Activated naive CD4-positive, alpha-beta T cell treated with anti-CD3 and anti-CD28 coated beads, Interleukin-2, amount 50 U/mL, for 24 hours (primary cell): ENCODE results near the gene P2RY8.
"Not testable (repeated sequence)": the region's sequence is repeated elsewhere in the genome, so short reads cannot be mapped to it uniquely, and the experiment has no call there.

ENCODE experiments used
- H3K27ac Mint-ChIP-seq: one replicate; pipeline ENCODE4 v1.8.0; 2021; ENCODE audit warnings: mild to moderate bottlenecking, mixed read lengths
- H3K27me3 Mint-ChIP-seq: one replicate; pipeline ENCODE4 v1.8.0; 2021; ENCODE audit warnings: mixed read lengths
- H3K36me3 Mint-ChIP-seq: one replicate; pipeline ENCODE4 v1.8.0; 2021; ENCODE audit warnings: mixed read lengths
- H3K4me1 Mint-ChIP-seq: one replicate; pipeline ENCODE4 v1.8.0; 2021; ENCODE audit warnings: mixed read lengths
- H3K4me3 Mint-ChIP-seq: one replicate; pipeline ENCODE4 v1.8.0; 2021; ENCODE audit warnings: mild to moderate bottlenecking, mixed read lengths
- H3K9me3 Mint-ChIP-seq: one replicate; pipeline ENCODE4 v1.8.0; 2021; ENCODE audit warnings: mixed read lengths

P2RY8 gene

DNA sequence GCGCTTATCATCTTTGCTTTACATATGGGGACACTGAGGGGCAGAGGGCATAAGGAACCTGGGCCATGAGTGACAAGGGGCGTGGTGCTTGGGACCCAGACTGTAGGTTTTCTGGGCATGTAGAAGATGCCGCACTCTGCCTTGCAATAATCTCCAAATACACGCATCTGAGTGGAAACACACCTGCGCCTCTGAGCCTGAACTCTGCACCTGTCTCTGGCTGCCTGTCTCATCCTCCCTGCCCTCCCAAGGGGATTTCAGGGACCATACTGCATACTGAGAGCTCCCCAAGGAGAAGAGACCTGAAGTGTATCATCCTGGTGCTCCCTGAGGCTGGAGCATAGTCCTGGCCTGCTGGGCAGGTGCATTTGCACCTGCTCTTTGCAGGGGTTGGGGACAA is 49.6 kb downstream of the P2RY8 start:
- Mint-ChIP-seq H3K27ac (peak overlapping the region; percentile 84), H3K4me3 (no peak overlapping the region), H3K36me3 (peaks cover 16% of the 10 kb centered on the region), H3K9me3 (no peaks in the 10 kb centered on the region), H3K4me1 (peaks cover 13% of the 10 kb centered on the region), H3K27me3 (no peaks in the 10 kb centered on the region)

- Mint-ChIP-seq H3K27ac (peak overlapping the region; percentile 84), H3K4me1 (peaks cover 19% of the 10 kb centered on the region), H3K4me3 (no peak overlapping the region), H3K9me3 (no peaks in the 10 kb centered on the region), H3K27me3 (no peaks in the 10 kb centered on the region), H3K36me3 (peaks cover 11% of the 10 kb centered on the region)
Measured at GRCh38 chrX:1486749-1487361, 50.1 kb downstream of the P2RY8 start.

DNA sequence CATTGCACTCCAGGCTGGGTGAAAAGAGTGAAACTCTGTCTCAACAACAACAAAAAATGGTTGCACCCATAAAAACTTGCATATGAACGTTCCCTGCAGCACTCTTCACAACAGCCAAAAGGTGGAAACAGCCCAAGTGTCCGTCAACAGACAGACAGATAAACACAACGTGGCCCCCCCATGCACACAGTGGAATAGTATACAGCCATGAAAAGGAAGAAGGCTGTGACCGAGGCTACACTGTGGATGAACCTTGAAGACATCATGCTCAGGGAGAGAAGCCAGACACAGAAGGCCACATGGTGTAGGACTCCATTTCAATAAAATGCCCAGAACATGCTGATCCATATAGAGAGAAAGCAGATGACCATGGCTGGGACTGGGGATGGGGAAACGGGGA is 50.8 kb downstream of the P2RY8 start:
- H3K27ac Mint-ChIP-seq = no peak overlapping the region
- no peaks in the 10 kb centered on the region for H3K27me3 Mint-ChIP-seq
- peaks cover 25% of the 10 kb centered on the region for H3K4me1 Mint-ChIP-seq
- H3K36me3 Mint-ChIP-seq = peaks cover 6% of the 10 kb centered on the region
- H3K9me3 Mint-ChIP-seq = no peaks in the 10 kb centered on the region
- H3K4me3 Mint-ChIP-seq = no peak overlapping the region

- Mint-ChIP-seq H3K4me3 (no peak overlapping the region), H3K9me3 (no peaks in the 10 kb centered on the region), H3K4me1 (peaks cover 37% of the 10 kb centered on the region), H3K36me3 (peaks cover 8% of the 10 kb centered on the region), H3K27ac (no peak overlapping the region), H3K27me3 (no peaks in the 10 kb centered on the region)
Measured at GRCh38 chrX:1485033-1485432, 52.0 kb downstream of the P2RY8 start.

- peaks cover 8% of the 10 kb centered on the region for H3K36me3 Mint-ChIP-seq
- no peaks in the 10 kb centered on the region for H3K9me3 Mint-ChIP-seq
- H3K27ac Mint-ChIP-seq = peak overlapping the region; percentile 76
- H3K4me3 Mint-ChIP-seq = no peak overlapping the region
- H3K27me3 Mint-ChIP-seq = no peaks in the 10 kb centered on the region
- peaks cover 41% of the 10 kb centered on the region for H3K4me1 Mint-ChIP-seq
Measured at GRCh38 chrX:1484638-1485019, 52.4 kb downstream of the P2RY8 start.

GRCh38 chrX:1483843-1484637 is 52.9 kb downstream of the P2RY8 start:
- Mint-ChIP-seq H3K27ac (peak overlapping the region; percentile 76), H3K9me3 (peaks cover 6% of the 10 kb centered on the region), H3K4me1 (peaks cover 47% of the 10 kb centered on the region), H3K27me3 (no peaks in the 10 kb centered on the region), H3K4me3 (no peak overlapping the region), H3K36me3 (peaks cover 13% of the 10 kb centered on the region)

DNA sequence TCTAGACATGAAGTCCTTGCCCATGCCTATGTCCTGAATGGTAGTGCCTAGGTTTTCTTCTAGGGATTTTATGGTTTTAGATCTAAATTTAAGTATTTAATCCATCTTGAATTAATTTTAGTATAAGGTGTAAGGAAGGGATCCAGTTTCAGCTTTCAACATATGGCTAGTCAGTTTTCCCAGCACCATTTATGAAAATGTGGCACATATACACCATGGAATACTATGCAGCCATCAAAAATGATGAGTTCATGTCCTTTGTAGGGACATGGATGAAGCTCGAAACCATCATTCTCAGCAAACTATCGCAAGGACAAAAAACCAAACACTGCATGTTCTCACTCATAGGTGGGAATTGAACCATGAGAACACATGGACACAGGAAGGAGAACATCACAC is 54.5 kb downstream of the P2RY8 start:
- H3K4me1 Mint-ChIP-seq = peaks cover 59% of the 10 kb centered on the region
- H3K27ac Mint-ChIP-seq = peak overlapping the region; percentile 99
- H3K4me3 Mint-ChIP-seq = peak overlapping the region; percentile 90
- H3K27me3 Mint-ChIP-seq, H3K9me3 Mint-ChIP-seq: not testable (repeated sequence)
- H3K36me3 Mint-ChIP-seq = peaks cover 19% of the 10 kb centered on the region

- H3K4me1 Mint-ChIP-seq = peaks cover 66% of the 10 kb centered on the region
- H3K9me3 Mint-ChIP-seq = peaks cover 6% of the 10 kb centered on the region
Measured at GRCh38 chrX:1481636-1482529, 55.1 kb downstream of the P2RY8 start.

DNA sequence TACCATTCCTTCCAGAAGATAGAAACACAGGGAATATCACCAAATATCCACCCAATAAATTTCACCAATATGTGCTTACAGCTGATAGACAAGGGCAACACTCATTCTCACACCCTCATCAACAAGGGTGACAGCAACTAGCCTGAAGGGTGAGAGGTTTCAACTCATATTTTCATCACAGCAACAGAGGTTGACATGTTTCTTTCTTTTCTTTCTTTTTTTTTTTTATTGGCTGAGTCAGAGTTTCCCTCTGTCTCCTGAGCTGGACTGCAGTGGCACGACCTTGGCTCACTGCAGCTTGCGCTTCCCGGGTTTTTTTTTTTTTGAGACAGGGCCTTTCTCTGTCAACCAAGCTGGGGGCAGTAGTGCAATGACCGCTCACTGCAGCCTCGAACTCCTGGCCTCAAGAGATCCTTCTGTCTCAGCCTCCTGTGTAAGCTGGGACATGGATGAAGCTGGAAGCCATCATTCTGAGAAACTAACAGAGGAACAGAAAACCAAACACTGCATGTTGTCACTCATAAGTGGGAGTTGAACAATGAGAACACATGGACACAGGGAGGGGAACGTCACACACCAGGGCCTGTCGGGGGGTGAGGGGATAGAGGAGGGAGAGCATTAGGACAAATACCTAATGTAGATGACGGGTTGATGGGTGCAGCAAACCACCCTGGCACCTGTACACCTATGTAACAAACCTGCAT is 56.8 kb downstream of the P2RY8 start:
- peak overlapping the region; percentile 43 for H3K4me3 Mint-ChIP-seq
- H3K9me3 Mint-ChIP-seq = peaks cover 11% of the 10 kb centered on the region
- H3K27ac Mint-ChIP-seq = peak overlapping the region; percentile 95
- H3K27me3 Mint-ChIP-seq = no peaks in the 10 kb centered on the region
- H3K36me3 Mint-ChIP-seq = peaks cover 23% of the 10 kb centered on the region
- peaks cover 76% of the 10 kb centered on the region for H3K4me1 Mint-ChIP-seq

More at GRCh38 chrX:1481636-1482529, 55.1 kb downstream of the P2RY8 start:
- peak overlapping the region; percentile 90 for H3K4me3 Mint-ChIP-seq
- H3K27ac Mint-ChIP-seq = peak overlapping the region; percentile 99
- H3K27me3 Mint-ChIP-seq = no peaks in the 10 kb centered on the region
- H3K36me3 Mint-ChIP-seq = peaks cover 20% of the 10 kb centered on the region

DNA sequence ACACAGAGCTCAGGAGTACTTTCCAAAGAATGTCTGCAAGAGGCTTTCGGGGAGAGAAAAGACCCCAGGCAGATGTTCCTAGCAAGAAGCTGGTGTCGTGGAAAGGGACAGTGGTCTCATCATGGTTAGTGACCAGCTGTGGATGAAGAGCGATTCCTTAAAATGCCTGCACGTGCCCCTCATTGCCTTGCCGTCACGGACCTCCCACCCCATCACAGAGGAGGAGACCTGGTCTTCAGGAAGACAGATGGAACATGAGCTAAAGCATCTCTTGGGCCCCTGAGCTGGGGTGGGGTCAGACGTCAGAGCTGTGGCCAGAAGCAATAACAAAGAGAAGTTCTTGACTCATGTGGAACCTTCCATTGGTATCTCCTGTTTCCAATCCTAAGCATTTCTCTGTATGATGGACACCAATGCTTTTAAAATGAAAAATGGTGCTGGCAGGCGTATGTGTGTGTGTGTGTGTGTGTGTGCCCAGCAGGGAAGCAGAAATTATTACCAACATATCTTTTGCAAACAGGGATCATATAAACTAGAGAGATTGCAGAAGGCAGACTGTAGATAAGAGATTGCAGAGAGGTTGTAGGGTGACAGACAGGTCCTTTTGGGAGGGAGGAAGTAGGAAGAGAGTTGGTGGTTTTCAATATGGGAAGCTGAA is 59.1 kb downstream of the P2RY8 start:
- H3K36me3 Mint-ChIP-seq = peaks cover 40% of the 10 kb centered on the region
- H3K4me1 Mint-ChIP-seq = peaks cover 86% of the 10 kb centered on the region
- peak overlapping the region; percentile 81 for H3K27ac Mint-ChIP-seq
- peaks cover 12% of the 10 kb centered on the region for H3K9me3 Mint-ChIP-seq
- no peak overlapping the region for H3K4me3 Mint-ChIP-seq
- H3K27me3 Mint-ChIP-seq = no peaks in the 10 kb centered on the region

DNA sequence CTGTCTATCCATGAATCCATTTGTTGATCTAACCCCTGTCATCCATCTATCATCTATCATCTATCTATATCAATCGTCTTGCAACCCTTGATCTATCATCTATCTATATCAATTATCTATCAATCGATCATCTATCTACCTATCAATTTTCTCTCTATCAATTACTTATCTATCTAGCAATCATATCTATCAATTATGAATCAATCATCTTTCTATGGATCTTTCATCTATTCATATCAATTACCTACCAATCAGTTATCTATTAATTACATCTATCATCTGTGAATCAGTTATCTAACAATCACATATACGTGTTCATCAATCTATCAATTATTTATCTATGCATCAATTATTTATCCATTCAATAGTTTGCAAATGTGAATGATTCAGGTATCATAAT is 59.8 kb downstream of the P2RY8 start:
- H3K27me3 Mint-ChIP-seq = no peaks in the 10 kb centered on the region
- H3K4me1 Mint-ChIP-seq = peaks cover 88% of the 10 kb centered on the region
- H3K9me3 Mint-ChIP-seq = peaks cover 12% of the 10 kb centered on the region
- H3K4me3 Mint-ChIP-seq = no peak overlapping the region
- H3K27ac Mint-ChIP-seq = peak overlapping the region; percentile 12
- H3K36me3 Mint-ChIP-seq = peaks cover 41% of the 10 kb centered on the region

DNA sequence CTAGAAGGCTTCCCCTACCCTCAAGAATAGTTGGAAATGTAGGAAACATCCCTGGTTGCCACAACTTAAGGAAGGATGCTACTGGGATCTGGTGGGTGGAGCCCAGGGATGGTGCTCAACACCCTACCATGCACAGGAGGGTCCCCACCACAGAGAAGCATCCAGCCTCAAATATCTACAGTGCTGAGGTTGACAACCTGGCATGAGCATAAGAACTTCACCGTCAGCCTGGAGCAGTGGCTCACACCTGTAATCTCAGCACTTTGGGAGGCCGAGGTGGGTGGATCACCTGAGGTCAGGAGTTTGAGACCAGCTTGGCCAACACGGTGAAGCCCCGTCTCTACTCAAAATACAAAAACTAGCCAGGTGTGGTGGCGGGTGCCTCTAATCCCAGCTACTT is 60.3 kb downstream of the P2RY8 start:
- no peak overlapping the region for H3K4me3 Mint-ChIP-seq
- peaks cover 17% of the 10 kb centered on the region for H3K9me3 Mint-ChIP-seq
- H3K4me1 Mint-ChIP-seq = peaks cover 88% of the 10 kb centered on the region
- H3K36me3 Mint-ChIP-seq = peaks cover 46% of the 10 kb centered on the region
- no peak overlapping the region for H3K27ac Mint-ChIP-seq
- no peaks in the 10 kb centered on the region for H3K27me3 Mint-ChIP-seq

GRCh38 chrX:1475881-1476280 is 61.1 kb downstream of the P2RY8 start:
- peaks cover 87% of the 10 kb centered on the region for H3K4me1 Mint-ChIP-seq

DNA sequence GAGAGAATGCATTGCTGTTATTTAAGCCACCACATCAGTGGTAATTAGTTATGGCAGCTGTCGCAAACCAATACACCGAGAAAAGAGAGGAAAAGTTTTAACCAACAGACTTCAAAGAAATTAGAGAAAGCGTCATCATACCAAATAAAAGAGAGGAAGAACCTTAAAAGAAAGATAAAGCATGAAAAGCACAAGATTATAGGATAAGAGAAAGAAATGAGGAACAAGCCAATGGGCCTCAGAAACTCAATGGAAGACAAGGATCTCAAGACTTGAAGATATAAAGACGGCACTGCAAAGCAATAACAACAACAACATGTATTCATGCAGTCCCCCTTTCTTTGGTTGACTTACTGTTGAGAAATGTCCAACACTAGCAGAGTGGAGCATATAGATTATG is 61.5 kb downstream of the P2RY8 start:
- H3K4me3 Mint-ChIP-seq = peak overlapping the region; percentile 43
- peaks cover 17% of the 10 kb centered on the region for H3K9me3 Mint-ChIP-seq
- H3K27me3 Mint-ChIP-seq = no peaks in the 10 kb centered on the region
- H3K4me1 Mint-ChIP-seq = peaks cover 87% of the 10 kb centered on the region
- peaks cover 46% of the 10 kb centered on the region for H3K36me3 Mint-ChIP-seq
- peak overlapping the region; percentile 69 for H3K27ac Mint-ChIP-seq

More at GRCh38 chrX:1475881-1476280, 61.1 kb downstream of the P2RY8 start:
- no peak overlapping the region for H3K4me3 Mint-ChIP-seq
- H3K36me3 Mint-ChIP-seq = peaks cover 46% of the 10 kb centered on the region
- H3K27ac Mint-ChIP-seq = no peak overlapping the region
- peaks cover 17% of the 10 kb centered on the region for H3K9me3 Mint-ChIP-seq
- no peaks in the 10 kb centered on the region for H3K27me3 Mint-ChIP-seq

GRCh38 chrX:1474593-1474992 is 62.4 kb downstream of the P2RY8 start:
- peaks cover 84% of the 10 kb centered on the region for H3K4me1 Mint-ChIP-seq
- not testable (repeated sequence) for H3K27me3 Mint-ChIP-seq, H3K4me3 Mint-ChIP-seq
- peak overlapping the region; percentile 76 for H3K27ac Mint-ChIP-seq
- peaks cover 43% of the 10 kb centered on the region for H3K36me3 Mint-ChIP-seq
- H3K9me3 Mint-ChIP-seq = peaks cover 17% of the 10 kb centered on the region
